Neural cell (in vitro differentiated cells): Measurements from ENCODE around the gene MLLT1. TPM values are rescaled to one million over a fixed set of nuclear protein-coding genes. Genes with fewer than 3 reads are reported as not detected.

Source experiments
- H2AFZ ChIP-seq: fragments of 200-600, 300-800 bp; sonication (generic), shearing (Covaris generic); 2 replicates; pipeline ENCODE4 v1.6.0; 2014; ENCODE audit warnings: low read depth, mild to moderate bottlenecking, antibody characterized with exemption, low read length, moderate library complexity
- H3F3A ChIP-seq: fragments of 200-600 bp; shearing (Covaris generic); 2 replicates; pipeline ENCODE4 v1.6.1; 2016; ENCODE audit warnings: mild to moderate bottlenecking, moderate library complexity, mixed read lengths, antibody characterized with exemption, low read length; ENCODE audit not compliant: insufficient read depth, poor library complexity, severe bottlenecking
- H3K27ac ChIP-seq: fragments of 200-600, 300-800 bp; sonication (generic), shearing (Covaris generic); 2 replicates; pipeline ENCODE4 v1.5.1; 2014; ENCODE audit warnings: mild to moderate bottlenecking, low read length, moderate library complexity
- H3K27me3 ChIP-seq: fragments of 300-800, 200-600 bp; sonication (generic), shearing (Covaris generic); 2 replicates; pipeline ENCODE4 v1.6.0; 2014; ENCODE audit warnings: mild to moderate bottlenecking, low read depth, low read length, moderate library complexity; ENCODE audit not compliant: insufficient read depth
- H3K36me3 ChIP-seq: fragments of 300-800, 200-600 bp; sonication (generic), shearing (Covaris generic); 2 replicates; pipeline ENCODE4 v1.5.1; 2014; ENCODE audit warnings: mild to moderate bottlenecking, antibody characterized with exemption, low read length, moderate library complexity; ENCODE audit not compliant: insufficient read depth
- H3K4me2 ChIP-seq: fragments of 300-800, 200-600 bp; sonication (generic), shearing (Covaris generic); 2 replicates; pipeline ENCODE4 v1.6.0; 2014; ENCODE audit warnings: mild to moderate bottlenecking, low read length
- H3K4me3 ChIP-seq: fragments of 300-800, 200-600 bp; sonication (generic), shearing (Covaris generic); 2 replicates; pipeline ENCODE4 v1.5.1; 2014; ENCODE audit warnings: mild to moderate bottlenecking, low read length, moderate library complexity
- H3K79me2 ChIP-seq: fragments of 200-600 bp; shearing (Covaris generic); replicated peaks from 2 replicates; pipeline ENCODE4 v1.6.0; 2014; ENCODE audit warnings: mild to moderate bottlenecking, low read length, moderate library complexity; ENCODE audit not compliant: insufficient read depth
- H3K9ac ChIP-seq: fragments of 300-800, 200-600 bp; sonication (generic), shearing (Covaris generic); 2 replicates; pipeline ENCODE4 v1.6.1; 2016; ENCODE audit warnings: mild to moderate bottlenecking, low read length, mixed read lengths
- H3K9me2 ChIP-seq: fragments of 200-600 bp; shearing (Covaris generic); 2 replicates; pipeline ENCODE4 v1.6.1; 2016; ENCODE audit warnings: mild to moderate bottlenecking, low read length, mixed read lengths; ENCODE audit not compliant: insufficient read depth
- H3K9me3 ChIP-seq: fragments of 200-600, 300-800 bp; sonication (generic), shearing (Covaris generic); 2 replicates; pipeline ENCODE4 v1.6.1; 2016; ENCODE audit warnings: mild to moderate bottlenecking, mixed run types, low read length, moderate library complexity, mixed read lengths
- H4K20me1 ChIP-seq: fragments of 200-600 bp; shearing (Covaris generic); 2 replicates; pipeline ENCODE4 v1.6.1; 2016; ENCODE audit warnings: mild to moderate bottlenecking, mixed run types; ENCODE audit not compliant: insufficient read depth
- CTCF ChIP-seq: fragments of 450-650 bp; IDR thresholded peaks from 2 replicates; pipeline ENCODE4 v1.5.1; 2014; ENCODE audit warnings: antibody characterized with exemption, mild to moderate bottlenecking, moderate library complexity; ENCODE audit not compliant: poor library complexity, severe bottlenecking
- EP300 ChIP-seq: fragments of 450-650 bp; conservative IDR thresholded peaks from 2 replicates; pipeline ENCODE4 v1.6.1; 2014; ENCODE audit warnings: antibody characterized with exemption, mild to moderate bottlenecking, moderate library complexity; ENCODE audit not compliant: poor library complexity, severe bottlenecking
- EZH2 ChIP-seq: fragments of 200-600, 300-800 bp; shearing (Covaris generic), sonication (generic); IDR thresholded peaks from 2 replicates; pipeline ENCODE4 v1.6.1; 2014; ENCODE audit warnings: antibody characterized with exemption, low read length, borderline replicate concordance, mild to moderate bottlenecking; ENCODE audit not compliant: insufficient read depth, poor library complexity, severe bottlenecking
- MXI1 ChIP-seq: fragments of 450-650 bp; conservative IDR thresholded peaks from 2 replicates; pipeline ENCODE4 v1.6.1; 2014; ENCODE audit warnings: antibody characterized with exemption, mild to moderate bottlenecking; ENCODE audit not compliant: poor library complexity, severe bottlenecking
- POLR2AphosphoS5 ChIP-seq: IDR thresholded peaks from 2 replicates; pipeline ENCODE4 v1.6.1; 2012
- RAD21 ChIP-seq: fragments of 450-650 bp; conservative IDR thresholded peaks from 2 replicates; pipeline ENCODE4 v1.6.1; 2014; ENCODE audit warnings: antibody characterized with exemption, mild to moderate bottlenecking, moderate library complexity
- REST ChIP-seq: IDR thresholded peaks from 2 replicates; pipeline ENCODE4 v1.6.1; 2012; ENCODE audit warnings: borderline replicate concordance
- SMC3 ChIP-seq: fragments of 450-650 bp; conservative IDR thresholded peaks from 2 replicates; pipeline ENCODE4 v1.6.1; 2014; ENCODE audit warnings: antibody characterized with exemption, mild to moderate bottlenecking, moderate library complexity; ENCODE audit not compliant: poor library complexity
- TAF1 ChIP-seq: IDR thresholded peaks from 2 replicates; pipeline ENCODE4 v1.6.1; 2012; ENCODE audit warnings: low read depth
- polyA plus RNA-seq: library from polyadenylated mRNA; depleted of rRNA; stranded (reverse); fragments of >200 nt; gene quantifications from 2 replicates; pipeline ENCODE4 v1.2.3, GENCODE V29; 2014

The MLLT1 gene
- polyA plus RNA-seq, 1 donor from 2014 or later, result 34.0 TPM

GRCh38 chr19:6217752-6218334 is 61.9 kb downstream of the MLLT1 start:
- H2AFZ ChIP-seq, result peak overlapping the region; percentile 40
- no peaks in the 10 kb centered on the region for H3K36me3 ChIP-seq
- peak overlapping the region; percentile 96 for H3K27ac ChIP-seq
- no peaks in the 10 kb centered on the region for H3F3A ChIP-seq
- H3K9me3 ChIP-seq, result no peaks in the 10 kb centered on the region
- no peak for TF ChIP-seq REST
- TF ChIP-seq EZH2, result no peak
- no peak for TF ChIP-seq MXI1
- TF ChIP-seq EP300, result no peak
- no peak for TF ChIP-seq POLR2AphosphoS5
- no peak for TF ChIP-seq SMC3
- no peak for TF ChIP-seq TAF1
- no peak for TF ChIP-seq CTCF
- no peak for TF ChIP-seq RAD21
- H3K4me3 ChIP-seq, result peak overlapping the region; percentile 80
- H3K79me2 ChIP-seq, result peaks cover 14% of the 10 kb centered on the region
- H4K20me1 ChIP-seq, result no peaks in the 10 kb centered on the region
- peak overlapping the region; percentile 89 for H3K4me2 ChIP-seq
- peak overlapping the region; percentile 89 for H3K9ac ChIP-seq
- H3K27me3 ChIP-seq, result no peaks in the 10 kb centered on the region
- H3K9me2 ChIP-seq, result no peaks in the 10 kb centered on the region

- Histone ChIP-seq H3K4me2 (peak overlapping the region; percentile 89), H3K9ac (peak overlapping the region; percentile 89), H3F3A (no peaks in the 10 kb centered on the region), H3K27ac (peak overlapping the region; percentile 96), H3K79me2 (peaks cover 14% of the 10 kb centered on the region), H3K9me2 (no peaks in the 10 kb centered on the region), H3K4me3 (peak overlapping the region; percentile 80), H2AFZ (peak overlapping the region; percentile 40), H3K9me3 (no peaks in the 10 kb centered on the region), H4K20me1 (no peaks in the 10 kb centered on the region), H3K36me3 (no peaks in the 10 kb centered on the region), H3K27me3 (no peaks in the 10 kb centered on the region)
- TF ChIP-seq REST, result no peak
- TF ChIP-seq POLR2AphosphoS5, result peak; percentile 67
- peak; percentile 57 for TF ChIP-seq SMC3
- TF ChIP-seq CTCF, result peak; percentile 18
- TF ChIP-seq EP300, result peak; percentile 89
- TF ChIP-seq TAF1, result peak; percentile 66
- TF ChIP-seq RAD21, result peak; percentile 59
- TF ChIP-seq EZH2, result no peak
- TF ChIP-seq MXI1, result peak; percentile 77
Observed at GRCh38 chr19:6216996-6217751, 62.6 kb downstream of the MLLT1 start.
